Measurements from ENCODE around the gene TNRC6C.
"Not testable (repeated sequence)": the region's sequence is repeated elsewhere in the genome, so short reads cannot be mapped to it uniquely, and the experiment has no call there.

The TNRC6C gene

DNA sequence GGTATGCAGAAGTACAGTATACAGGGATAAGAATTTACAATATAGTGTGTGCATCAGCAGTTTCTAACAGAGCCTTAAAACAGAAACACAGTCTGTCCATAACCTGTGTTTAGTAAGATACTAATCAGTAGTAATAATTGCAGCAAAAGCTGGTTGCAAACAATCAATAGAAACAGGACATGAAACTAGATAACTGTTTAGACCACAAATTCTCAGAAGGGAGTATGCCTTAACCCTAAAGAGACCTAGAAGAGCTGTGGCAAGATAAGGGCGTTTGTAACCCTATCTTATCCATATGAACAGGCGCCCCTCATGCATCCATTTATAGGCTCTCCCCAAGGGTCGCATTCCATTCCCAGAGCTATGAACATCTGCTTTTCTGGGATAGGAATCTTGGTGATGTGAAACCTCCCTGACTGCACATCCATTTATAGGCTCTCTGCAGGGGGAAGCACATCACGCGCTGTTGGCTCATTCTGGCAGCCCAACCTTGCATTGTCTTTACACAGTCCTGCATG, 123.9 kb downstream of the TNRC6C start:
- not testable (repeated sequence) for DNase-seq (ENCODE audit: low spot score)

DNA sequence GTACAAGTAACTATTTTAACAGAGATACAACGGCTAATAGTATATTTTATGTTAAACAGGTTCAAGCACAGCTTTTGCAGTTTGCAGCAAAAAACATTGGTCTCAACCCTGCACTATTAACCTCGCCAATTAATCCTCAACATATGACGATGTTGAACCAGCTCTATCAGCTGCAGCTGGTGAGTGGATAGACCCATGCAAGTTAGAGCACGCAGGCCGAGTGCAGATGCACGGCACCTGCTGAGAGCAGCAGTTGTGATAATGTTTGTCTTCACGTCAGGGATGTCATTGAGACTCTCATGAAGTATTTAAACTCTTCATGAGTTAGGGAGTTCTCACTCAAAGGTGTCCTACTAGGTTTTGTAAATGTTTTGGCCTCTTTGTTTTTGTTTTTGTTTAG, 124.5 kb downstream of the TNRC6C start:
- DNase-seq (ENCODE audit: low spot score), result no peak

DNA sequence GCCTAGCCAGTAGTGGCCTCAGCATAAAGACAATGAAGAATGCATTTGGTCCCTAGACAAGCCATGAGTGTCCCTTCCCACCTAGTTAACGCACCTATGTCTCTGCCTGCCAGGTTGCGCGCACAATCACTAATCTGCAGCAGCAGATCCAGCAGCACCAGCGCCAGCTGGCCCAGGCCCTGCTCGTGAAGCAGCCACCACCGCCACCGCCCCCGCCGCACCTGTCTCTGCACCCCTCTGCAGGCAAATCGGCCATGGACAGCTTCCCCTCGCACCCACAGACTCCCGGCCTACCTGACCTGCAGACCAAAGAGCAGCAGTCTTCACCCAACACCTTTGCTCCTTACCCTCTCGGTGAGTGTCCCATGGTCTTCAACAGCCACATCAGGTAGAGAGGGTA, 128.2 kb downstream of the TNRC6C start:
- DNase-seq (ENCODE audit: low spot score), result no peak

DNA sequence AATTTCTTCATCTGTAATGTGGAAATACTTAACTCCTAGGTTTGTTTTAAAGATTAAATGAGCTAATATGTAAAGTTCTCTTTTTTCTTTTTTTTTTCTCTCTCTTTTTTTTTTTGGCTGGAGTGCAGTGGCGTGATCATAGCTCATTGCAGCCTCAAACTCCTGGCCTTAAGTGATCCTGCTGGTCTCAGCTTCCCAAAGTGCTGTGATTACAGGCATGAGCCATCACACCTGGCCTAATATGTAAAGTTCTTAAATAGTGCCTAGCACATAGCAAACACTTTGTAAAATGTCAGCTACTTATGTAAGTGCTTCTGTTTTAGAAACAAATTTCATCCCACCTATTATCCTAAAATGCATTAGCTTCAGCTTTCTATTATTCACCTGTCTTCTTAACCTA, 130.0 kb downstream of the TNRC6C start:
- DNase-seq (ENCODE audit: low spot score), result no peak

DNA sequence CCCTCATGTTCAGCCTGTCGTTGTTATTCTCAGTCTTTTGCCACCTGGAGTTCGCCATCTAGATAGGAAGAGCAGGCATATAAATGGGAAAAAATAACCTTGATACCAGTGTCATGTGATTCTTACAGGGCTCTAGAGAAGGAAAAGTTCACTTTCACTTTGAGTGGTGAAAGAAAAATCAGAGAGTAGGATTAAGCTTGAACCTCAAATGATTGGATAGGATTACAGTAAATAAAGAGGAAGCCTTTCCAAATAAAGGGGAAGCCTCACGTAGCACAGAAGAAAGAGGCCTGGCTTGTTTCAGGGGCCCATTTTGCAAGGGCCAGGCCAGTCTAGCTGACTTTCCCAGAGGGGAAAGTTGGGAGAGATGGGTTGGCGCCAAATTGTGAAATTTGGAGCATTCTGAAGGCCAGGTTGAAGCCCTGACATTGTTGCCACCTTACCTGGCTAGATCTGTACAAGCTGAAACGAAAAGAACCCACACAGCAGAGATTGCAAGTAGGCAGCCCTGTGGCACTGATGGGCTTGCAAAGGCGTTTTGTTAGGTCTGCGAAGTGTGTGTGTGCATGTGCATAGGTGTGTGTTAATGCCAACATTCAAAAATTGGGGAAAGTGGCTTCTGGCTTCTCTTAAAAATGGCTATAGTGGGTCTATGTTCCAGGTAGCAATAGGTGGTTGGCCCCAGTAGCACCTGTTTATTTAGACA, 131.2 kb downstream of the TNRC6C start:
- no peak for DNase-seq (ENCODE audit: low spot score)

DNA sequence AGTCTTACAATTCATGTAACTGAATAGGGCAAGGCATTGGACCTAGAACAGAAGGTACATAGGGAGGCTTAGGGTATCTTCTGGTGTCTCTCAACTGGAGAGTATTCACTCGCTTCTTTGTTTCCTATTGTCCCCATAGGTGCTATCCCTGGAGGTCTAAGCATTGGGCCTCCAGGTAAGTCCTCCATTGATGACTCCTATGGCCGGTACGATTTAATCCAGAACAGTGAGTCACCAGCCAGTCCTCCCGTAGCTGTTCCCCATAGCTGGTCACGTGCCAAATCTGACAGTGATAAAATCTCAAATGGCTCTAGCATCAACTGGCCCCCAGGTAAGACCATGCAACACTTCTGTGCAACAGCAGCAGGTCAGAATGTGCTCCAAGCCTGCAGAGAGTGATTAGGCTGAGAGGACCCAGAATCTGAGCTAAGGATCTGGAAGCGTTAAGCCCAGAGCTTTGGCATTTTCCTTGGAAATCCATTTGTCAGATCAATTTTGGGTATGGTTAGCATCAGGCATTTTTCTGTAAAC, 134.4 kb downstream of the TNRC6C start:
- no peak for DNase-seq (ENCODE audit: low spot score)

DNA sequence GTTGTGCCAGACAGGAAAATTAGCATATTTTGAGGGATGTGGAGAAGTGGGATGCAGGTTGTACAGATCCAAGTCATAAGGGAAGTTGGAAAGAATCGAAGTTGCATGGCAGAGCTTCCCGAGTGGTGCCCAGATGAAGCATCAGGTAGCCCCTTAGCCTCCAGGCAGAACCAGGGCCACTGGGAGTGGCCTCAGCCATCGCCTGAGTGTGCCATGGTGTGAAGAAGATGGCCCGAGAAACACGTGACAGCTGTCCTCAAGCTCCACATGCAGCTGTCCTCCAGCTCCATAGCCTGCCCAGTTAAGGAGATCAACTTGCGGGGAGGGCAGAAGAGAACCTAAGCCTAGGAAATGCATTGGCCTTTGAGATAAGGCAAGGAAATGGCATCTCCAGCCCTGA, 136.5 kb downstream of the TNRC6C start:
- DNase-seq (ENCODE audit: low spot score), result no peak

DNA sequence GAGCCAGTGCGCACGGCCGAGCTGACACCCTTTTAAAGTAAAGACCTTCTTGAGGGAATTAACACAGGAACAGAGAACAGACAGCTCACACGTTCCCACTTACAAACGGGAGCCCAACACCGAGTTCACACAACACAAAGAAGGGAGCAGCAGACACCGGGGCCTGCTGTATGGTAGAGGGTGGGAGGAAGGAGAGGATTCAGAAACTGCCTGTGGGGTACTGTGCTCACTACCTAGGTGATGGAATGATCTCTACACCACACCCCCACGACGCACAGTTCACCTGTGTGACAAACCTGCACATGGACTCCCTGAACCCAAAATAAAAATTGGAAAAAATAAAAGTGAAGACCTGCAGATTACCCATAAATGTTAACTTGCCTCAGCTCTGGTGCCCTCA, 137.6 kb downstream of the TNRC6C start:
- DNase-seq (ENCODE audit: low spot score), result no peak

DNA sequence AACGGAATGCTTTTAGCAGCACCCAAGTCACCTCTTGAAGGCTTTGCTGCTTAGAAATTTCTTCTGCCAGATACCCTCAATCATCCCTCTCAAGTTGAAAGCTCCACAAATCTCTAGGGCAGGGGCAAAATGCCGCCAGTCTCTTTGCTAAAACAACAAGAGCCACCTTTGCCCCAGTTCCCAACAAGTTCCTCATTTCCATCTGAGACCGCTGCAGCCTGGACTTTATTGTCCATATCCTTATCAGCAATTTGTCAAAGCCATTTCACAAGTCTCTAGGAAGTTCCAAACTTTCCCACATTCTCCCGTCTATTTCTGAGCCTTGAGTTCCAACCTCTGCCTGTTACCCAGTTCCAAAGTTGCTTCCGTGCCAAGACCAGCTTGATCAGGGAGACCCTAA, 142.6 kb downstream of the TNRC6C start:
- no peak for DNase-seq (ENCODE audit: low spot score)

DNA sequence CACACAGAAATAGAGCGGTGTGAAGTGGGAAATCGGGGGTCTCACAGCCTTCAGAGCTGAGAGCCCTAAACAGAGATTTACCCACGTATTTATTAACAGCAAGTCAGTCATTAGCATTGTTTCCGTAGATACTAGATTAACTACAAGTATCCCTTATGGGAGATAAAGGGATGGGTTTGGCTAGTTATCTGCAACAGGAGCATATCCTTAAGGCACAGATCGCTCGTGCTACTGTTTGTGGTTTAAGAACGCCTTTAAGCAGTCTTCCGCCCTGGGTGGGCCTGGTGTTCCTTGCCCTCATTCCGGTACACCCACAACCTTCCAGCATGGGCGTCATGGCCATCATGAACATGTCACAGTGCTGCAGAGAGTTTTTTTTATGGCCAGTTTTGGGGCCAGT, 143.0 kb downstream of the TNRC6C start:
- no peak for DNase-seq (ENCODE audit: low spot score)

DNA sequence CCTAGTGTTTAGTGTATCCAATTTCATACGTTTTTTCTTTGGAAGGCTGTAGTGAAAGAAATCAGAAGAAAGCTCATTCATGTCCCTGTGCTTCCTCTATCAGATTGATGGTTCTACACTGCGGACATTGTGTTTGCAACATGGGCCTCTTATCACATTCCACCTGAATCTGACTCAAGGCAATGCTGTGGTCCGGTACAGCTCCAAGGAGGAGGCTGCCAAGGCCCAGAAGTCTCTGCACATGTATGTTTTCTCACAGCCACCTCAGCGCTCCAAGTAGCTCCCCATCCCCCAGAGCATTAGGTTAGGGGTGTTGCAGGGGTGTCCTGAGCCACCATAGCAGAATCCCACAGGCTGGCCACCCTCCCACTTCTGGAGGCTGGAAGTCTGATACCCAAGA, 144.8 kb downstream of the TNRC6C start:
- no peak for DNase-seq (ENCODE audit: low spot score)

DNA sequence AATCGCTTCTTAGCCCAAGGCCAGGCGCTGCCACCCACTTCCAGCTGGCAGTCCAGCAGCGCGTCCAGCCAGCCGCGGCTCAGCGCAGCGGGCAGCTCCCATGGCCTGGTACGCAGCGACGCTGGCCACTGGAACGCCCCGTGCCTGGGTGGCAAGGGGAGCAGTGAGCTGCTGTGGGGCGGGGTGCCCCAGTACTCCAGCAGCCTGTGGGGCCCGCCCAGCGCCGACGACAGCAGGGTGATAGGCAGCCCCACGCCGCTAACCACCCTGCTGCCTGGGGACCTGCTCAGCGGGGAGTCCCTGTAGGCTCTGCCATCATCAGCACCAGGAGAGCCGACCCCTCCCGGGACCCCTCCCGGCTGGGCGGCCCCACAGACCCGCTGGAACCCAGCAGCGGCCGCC, 146.0 kb downstream of the TNRC6C start:
- DNase-seq (ENCODE audit: low spot score), result no peak

DNA sequence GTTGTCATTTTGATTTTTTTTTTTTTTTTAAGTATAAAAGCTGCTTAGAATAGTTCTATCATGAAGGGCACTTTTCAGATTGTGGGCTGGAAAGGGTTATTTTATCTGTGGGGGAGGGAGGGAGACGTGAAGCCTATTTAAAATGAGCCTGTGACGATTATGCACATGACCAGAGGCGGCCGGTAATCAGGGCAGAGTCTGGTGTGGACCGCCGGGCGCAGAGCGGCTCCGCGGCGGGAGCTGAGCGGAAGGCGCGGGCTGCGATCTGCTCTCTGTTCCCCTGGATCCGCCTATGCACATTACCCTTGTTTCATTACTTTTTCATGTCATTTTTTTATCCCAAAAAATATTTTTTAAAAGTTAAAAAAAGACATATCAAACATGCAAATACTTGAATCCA, 146.6 kb downstream of the TNRC6C start:
- DNase-seq (ENCODE audit: low spot score), result no peak

DNA sequence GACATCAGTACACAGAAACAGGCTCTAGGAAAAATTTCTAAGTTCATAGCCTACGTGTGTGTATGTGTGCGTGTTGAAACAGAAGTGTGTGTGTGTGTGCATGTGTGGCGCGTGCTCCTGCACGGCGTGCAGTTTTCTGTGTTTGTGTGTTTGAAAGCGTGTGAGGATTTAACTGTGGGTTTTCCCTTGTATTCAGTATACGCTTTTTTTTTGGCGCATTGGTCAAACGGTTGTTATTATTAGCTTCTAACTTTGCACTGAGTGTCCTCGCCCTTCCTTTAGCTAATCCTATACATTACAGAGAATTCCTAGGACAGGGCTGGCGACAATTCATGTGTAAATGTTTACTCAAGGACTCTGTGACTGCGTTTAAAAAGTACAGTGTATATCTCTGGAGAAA, 147.0 kb downstream of the TNRC6C start:
- no peak for DNase-seq (ENCODE audit: low spot score)

DNA sequence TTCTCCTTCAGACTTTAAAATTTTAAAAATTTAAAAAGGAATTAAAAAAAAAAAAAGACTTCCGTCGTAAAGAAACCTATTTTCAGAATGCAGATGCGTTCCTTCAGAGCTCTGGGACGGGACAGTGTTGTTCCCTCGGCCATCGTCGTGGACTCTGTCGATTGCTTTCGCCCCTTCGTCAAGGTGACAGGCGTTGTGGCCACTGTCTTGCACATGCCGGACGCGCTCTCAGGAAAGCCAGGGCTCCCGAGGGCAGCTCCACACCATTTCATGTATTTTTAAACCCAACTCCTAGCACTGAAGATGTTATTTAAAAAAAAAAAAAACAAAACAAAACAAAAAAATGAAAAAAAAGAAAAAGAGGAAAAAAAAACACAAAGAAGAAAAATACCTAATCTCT, 147.7 kb downstream of the TNRC6C start:
- no peak for DNase-seq (ENCODE audit: low spot score)

DNA sequence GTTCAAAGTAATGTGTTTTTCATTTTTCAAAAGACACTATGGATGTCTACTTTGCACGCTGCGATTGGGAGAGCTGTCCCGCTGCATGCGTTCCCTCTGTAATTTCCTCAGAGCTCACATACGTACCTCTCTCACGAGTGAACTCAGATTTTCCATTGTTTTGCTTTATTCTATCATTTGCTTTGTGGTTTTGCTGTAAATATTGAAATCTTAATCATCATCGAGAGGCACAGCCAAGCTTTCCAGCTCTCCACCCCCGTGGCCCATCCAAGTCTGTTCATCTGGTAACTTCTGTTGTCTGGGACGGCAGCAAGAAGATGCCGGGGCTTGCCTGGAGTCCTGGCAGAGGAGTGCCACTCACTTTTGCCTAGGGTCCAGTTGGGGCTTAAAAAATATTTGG, 149.0 kb downstream of the TNRC6C start:
- peak; percentile 65 for DNase-seq (ENCODE audit: low spot score)

DNA sequence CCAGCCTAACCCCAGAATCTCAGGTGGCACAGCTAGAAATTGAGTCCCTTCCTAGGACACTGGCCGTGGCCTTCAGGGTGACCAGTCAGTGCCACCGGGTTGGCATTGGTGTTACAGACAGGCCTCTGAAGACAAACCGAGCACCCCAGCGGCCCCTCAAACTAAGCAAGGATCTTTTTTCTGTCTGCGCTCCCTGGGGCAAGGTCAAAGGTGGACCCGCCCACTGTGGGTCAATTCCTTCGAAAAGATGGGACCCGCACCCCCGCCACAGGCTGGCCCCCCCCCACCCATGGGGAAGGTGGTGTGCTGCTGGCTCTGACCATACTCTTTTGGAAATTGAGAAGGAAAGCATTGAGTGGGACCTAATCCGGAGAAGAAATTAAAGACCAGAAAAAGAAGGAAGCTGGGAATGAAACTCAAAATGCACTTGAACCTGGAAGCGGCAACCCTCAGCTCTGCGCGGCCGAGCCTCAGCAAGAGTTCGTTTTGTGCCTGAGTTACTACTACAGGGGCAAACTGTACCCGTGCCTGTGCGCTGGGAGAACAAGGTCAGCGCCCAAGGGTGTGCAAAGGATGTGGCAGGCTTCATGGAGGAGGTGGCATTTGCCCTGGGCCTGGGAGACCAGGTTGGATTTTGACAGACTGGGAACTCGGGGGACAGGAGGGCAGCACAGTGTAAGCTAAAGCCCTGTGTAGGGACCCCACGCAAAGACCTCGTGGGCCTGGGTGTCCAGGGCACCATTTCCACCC, 149.6 kb downstream of the TNRC6C start:
- DNase-seq (ENCODE audit: low spot score), result no peak

DNA sequence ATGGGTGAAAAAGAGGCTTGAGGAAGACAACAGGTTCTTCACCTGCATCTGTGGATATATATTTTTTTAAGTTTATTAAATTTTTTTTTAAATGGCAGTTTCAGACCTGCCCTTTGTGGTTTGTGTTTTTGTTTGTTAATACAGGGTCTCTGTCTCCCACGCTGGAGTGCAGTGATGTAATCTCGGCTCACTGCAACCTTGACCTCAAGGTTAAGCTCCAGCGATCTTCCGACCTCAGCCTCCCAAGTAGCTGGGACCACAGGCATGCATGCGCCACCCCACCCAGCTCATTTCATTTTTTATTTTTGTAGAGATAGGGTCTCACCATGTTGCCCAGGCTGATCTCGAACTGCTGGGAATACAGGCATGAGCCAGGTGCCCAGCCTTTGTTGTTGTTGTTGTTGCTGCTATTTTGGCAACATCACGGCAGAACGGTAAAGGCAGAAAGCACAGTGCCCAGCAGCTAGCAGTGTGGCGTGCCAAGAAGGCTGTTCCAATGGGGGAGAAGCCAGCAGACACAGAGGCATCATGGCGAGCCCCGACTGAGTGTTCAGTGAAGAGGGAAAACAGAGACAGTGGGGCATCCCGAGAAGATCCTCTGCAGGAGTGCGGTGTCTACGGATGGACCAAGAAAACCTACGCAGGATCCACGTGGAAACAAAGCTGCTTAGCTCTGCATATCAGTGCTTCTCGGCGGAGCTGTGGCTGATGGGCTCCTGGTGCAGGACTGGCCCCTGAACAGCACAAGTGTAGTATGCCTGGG, 150.4 kb downstream of the TNRC6C start:
- no peak for DNase-seq (ENCODE audit: low spot score)

DNA sequence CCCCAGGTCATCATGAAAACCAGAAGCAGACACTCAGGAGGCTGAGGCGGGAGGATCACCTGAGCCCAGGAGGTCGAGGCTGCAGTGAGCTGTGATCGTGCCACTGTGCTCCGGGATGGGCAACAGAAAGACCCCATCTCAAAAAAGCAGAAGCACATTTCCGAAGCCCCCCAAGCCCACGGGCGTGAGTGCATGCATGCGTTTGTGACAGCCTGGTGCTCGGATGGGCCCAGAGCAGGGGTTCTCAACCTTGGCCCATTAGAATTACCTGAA, 150.9 kb downstream of the TNRC6C start:
- no peak for DNase-seq (ENCODE audit: low spot score)

DNA sequence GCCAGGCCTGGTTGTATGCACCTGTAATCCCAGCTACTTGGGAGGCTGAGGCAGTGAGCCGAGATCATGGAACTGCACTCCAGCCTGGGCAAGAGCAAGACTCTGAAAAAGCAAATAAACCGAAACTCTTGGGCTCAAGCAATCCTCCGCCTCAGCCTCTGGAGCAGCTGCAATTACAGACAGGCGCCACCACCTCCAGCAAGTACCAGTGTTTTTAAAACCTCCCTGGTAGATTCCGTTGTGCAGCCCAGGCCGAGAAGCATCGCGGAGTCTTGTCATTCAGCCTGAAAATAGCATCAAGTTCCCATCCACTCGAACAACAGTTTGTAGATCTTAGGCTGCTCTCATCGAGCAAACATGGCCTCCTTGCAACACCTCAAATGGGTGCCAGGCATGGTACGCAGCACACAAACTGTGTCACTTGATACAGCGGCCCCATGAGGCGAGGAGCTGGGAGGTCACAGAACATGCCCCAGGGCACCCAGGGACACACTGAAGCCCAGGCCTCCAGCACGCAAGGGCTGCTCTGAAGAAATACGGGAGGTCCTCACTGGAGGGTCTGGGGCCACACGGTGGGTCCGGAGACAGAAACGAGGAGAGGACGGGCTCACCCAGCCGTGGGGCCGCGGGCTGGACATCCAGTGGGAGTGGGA, 152.0 kb downstream of the TNRC6C start:
- DNase-seq (ENCODE audit: low spot score), result no peak

DNA sequence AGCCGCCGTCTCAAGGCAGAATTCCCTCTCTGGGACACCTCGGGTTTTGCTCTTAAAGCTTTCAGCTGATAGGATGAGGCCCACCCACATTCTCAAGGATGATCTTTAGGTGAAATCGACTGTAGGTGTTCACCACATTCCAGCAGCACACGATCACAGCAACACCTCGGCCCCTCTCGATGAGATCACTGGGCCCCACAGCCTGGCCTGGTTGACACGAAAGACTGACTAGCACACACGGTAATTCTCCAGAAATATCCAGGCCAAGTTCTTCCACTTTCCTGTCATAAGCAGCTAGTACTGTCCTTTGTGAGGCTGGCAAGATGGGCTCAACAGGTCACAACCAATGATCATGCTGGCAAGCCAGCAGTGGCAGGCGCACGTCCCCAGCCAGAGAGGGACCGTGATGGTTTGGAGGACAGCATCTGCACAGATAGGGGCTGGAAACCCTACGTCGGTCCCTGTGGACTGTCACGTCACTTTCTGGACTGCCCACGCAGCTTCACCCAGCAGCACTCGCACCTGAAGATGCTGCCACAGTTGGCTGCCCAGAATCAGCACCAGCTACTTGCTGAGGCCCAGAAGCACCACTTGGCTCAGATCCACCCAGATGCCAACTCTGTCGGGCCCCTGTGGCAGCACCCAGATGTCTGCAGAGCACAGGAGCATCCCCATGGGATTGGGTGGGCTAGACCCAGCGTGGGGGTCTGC, 152.7 kb downstream of the TNRC6C start:
- DNase-seq (ENCODE audit: low spot score), result no peak
